Choroid plexus epithelial cell (primary cell): ENCODE measurements around the gene MMP24.

Experiments
- DNase-seq: peaks from one replicate; pipeline ENCODE4 v3.0.0-alpha.2; 2010; ENCODE audit warnings: low read depth
- H3K4me3 ChIP-seq: 2 replicates; pipeline ENCODE4 v1.5.1; 2011; ENCODE audit warnings: low read depth, mild to moderate bottlenecking, control low read depth, low read length, moderate library complexity
- CTCF ChIP-seq: conservative IDR thresholded peaks from 2 replicates; pipeline ENCODE4 v1.5.1; 2011; ENCODE audit warnings: low read depth, mild to moderate bottlenecking, control low read depth, inconsistent platforms, low read length, moderate library complexity

MMP24 gene

GRCh38 chr20:35297740-35298139 lies 71.2 kb downstream of the MMP24 start:
- TF ChIP-seq CTCF, result no peak
- H3K4me3 ChIP-seq, result no peak overlapping the region
- DNase-seq, result no peak

- no peak for TF ChIP-seq CTCF
- no peak for DNase-seq
- no peak overlapping the region for H3K4me3 ChIP-seq
Observed at GRCh38 chr20:35298264-35298663, 71.8 kb downstream of the MMP24 start.

- DNase-seq, result no peak
- no peak for TF ChIP-seq CTCF
- no peak overlapping the region for H3K4me3 ChIP-seq
Observed at GRCh38 chr20:35299780-35300179, 73.3 kb downstream of the MMP24 start.

GRCh38 chr20:35300469-35301262 lies 74.2 kb downstream of the MMP24 start:
- no peak overlapping the region for H3K4me3 ChIP-seq
- DNase-seq, result no peak
- TF ChIP-seq CTCF, result no peak

GRCh38 chr20:35301426-35301825 lies 74.9 kb downstream of the MMP24 start:
- no peak for TF ChIP-seq CTCF
- no peak overlapping the region for H3K4me3 ChIP-seq
- no peak for DNase-seq

GRCh38 chr20:35302421-35303335 lies 76.2 kb downstream of the MMP24 start:
- TF ChIP-seq CTCF, result no peak
- DNase-seq, result peak; percentile 40
- no peak overlapping the region for H3K4me3 ChIP-seq
